Measurements from ENCODE around the gene TMEM270.
A peak's percentile ranks its signal among the peaks of the same experiment; 100 is the strongest.
"Not testable (repeated sequence)": the region's sequence is repeated elsewhere in the genome, so short reads cannot be mapped to it uniquely, and the experiment has no call there.

Gene TMEM270

GRCh38 chr7:73879977-73880681 lies 19.2 kb downstream of the TMEM270 start:
- Histone ChIP-seq H3K4me3 (ENCODE audit: low read length in 2 of 2) (no peak overlapping the region), H3K27ac (ENCODE audit: low read length) (peak overlapping the region; percentile 6), H3K27me3 (ENCODE audit: control insufficient read depth in 1 of 2, insufficient read depth in 2 of 2, low read length in 2 of 2) (no peaks in the 10 kb centered on the region), H3K4me1 (ENCODE audit: control insufficient read depth, insufficient read depth, low read length) (peaks cover 15% of the 10 kb centered on the region), H3K9ac (ENCODE audit: low read length in 2 of 2) (no peak overlapping the region), H3K9me3 (ENCODE audit: control insufficient read depth in 2 of 2, low read length in 2 of 2) (no peaks in the 10 kb centered on the region), H3K36me3 (ENCODE audit: control insufficient read depth in 2 of 2, insufficient read depth in 2 of 2, low read length in 2 of 2) (no peaks in the 10 kb centered on the region)

- H3K36me3 ChIP-seq (ENCODE audit: control insufficient read depth in 2 of 2, insufficient read depth in 2 of 2, low read length in 2 of 2), result no peaks in the 10 kb centered on the region
- H3K9ac ChIP-seq (ENCODE audit: low read length in 2 of 2), result no peak overlapping the region
- no peak overlapping the region for H3K4me3 ChIP-seq (ENCODE audit: low read length in 2 of 2)
- no peak overlapping the region for H3K27ac ChIP-seq (ENCODE audit: low read length)
- peaks cover 15% of the 10 kb centered on the region for H3K4me1 ChIP-seq (ENCODE audit: control insufficient read depth, insufficient read depth, low read length)
- no peaks in the 10 kb centered on the region for H3K9me3 ChIP-seq (ENCODE audit: control insufficient read depth in 2 of 2, low read length in 2 of 2)
- no peaks in the 10 kb centered on the region for H3K27me3 ChIP-seq (ENCODE audit: control insufficient read depth in 1 of 2, insufficient read depth in 2 of 2, low read length in 2 of 2)
These were observed 19.9 kb downstream of the TMEM270 start for GRCh38 chr7:73880755-73881328.

- Histone ChIP-seq H3K4me3 (ENCODE audit: low read length in 2 of 2) (no peak overlapping the region), H3K4me1 (ENCODE audit: control insufficient read depth, insufficient read depth, low read length) (peaks cover 22% of the 10 kb centered on the region), H3K36me3 (ENCODE audit: control insufficient read depth in 2 of 2, insufficient read depth in 2 of 2, low read length in 2 of 2) (no peaks in the 10 kb centered on the region), H3K27me3 (ENCODE audit: control insufficient read depth in 1 of 2, insufficient read depth in 2 of 2, low read length in 2 of 2) (no peaks in the 10 kb centered on the region), H3K9ac (ENCODE audit: low read length in 2 of 2) (no peak overlapping the region), H3K27ac (ENCODE audit: low read length) (no peak overlapping the region), H3K9me3 (ENCODE audit: control insufficient read depth in 2 of 2, low read length in 2 of 2) (no peaks in the 10 kb centered on the region)
These were observed 20.5 kb downstream of the TMEM270 start for GRCh38 chr7:73881352-73882046.

- Histone ChIP-seq H3K36me3 (ENCODE audit: control insufficient read depth in 2 of 2, insufficient read depth in 2 of 2, low read length in 2 of 2) (no peaks in the 10 kb centered on the region), H3K27ac (ENCODE audit: low read length) (no peak overlapping the region), H3K9me3 (ENCODE audit: control insufficient read depth in 2 of 2, low read length in 2 of 2) (no peaks in the 10 kb centered on the region), H3K27me3 (ENCODE audit: control insufficient read depth in 1 of 2, insufficient read depth in 2 of 2, low read length in 2 of 2) (no peaks in the 10 kb centered on the region), H3K4me1 (ENCODE audit: control insufficient read depth, insufficient read depth, low read length) (peaks cover 27% of the 10 kb centered on the region), H3K9ac (ENCODE audit: low read length in 2 of 2) (no peak overlapping the region), H3K4me3 (ENCODE audit: low read length in 2 of 2) (no peak overlapping the region)
These were observed 21.1 kb downstream of the TMEM270 start for GRCh38 chr7:73882047-73882402.

GRCh38 chr7:73884867-73885422 lies 24.0 kb downstream of the TMEM270 start:
- H3K27ac ChIP-seq (ENCODE audit: low read length); H3K36me3 ChIP-seq (ENCODE audit: control insufficient read depth in 2 of 2, insufficient read depth in 2 of 2, low read length in 2 of 2); H3K9ac ChIP-seq (ENCODE audit: low read length in 2 of 2); H3K27me3 ChIP-seq (ENCODE audit: control insufficient read depth in 1 of 2, insufficient read depth in 2 of 2, low read length in 2 of 2); H3K9me3 ChIP-seq (ENCODE audit: control insufficient read depth in 2 of 2, low read length in 2 of 2); H3K4me3 ChIP-seq (ENCODE audit: low read length in 2 of 2): not testable (repeated sequence)
- peaks cover 28% of the 10 kb centered on the region for H3K4me1 ChIP-seq (ENCODE audit: control insufficient read depth, insufficient read depth, low read length)

GRCh38 chr7:73885433-73885974 lies 24.5 kb downstream of the TMEM270 start:
- Histone ChIP-seq H3K27ac (ENCODE audit: low read length) (peak overlapping the region; percentile 79), H3K9me3 (ENCODE audit: control insufficient read depth in 2 of 2, low read length in 2 of 2) (no peaks in the 10 kb centered on the region), H3K27me3 (ENCODE audit: control insufficient read depth in 1 of 2, insufficient read depth in 2 of 2, low read length in 2 of 2) (no peaks in the 10 kb centered on the region), H3K9ac (ENCODE audit: low read length in 2 of 2) (no peak overlapping the region), H3K4me1 (ENCODE audit: control insufficient read depth, insufficient read depth, low read length) (peaks cover 27% of the 10 kb centered on the region), H3K36me3 (ENCODE audit: control insufficient read depth in 2 of 2, insufficient read depth in 2 of 2, low read length in 2 of 2) (no peaks in the 10 kb centered on the region), H3K4me3 (ENCODE audit: low read length in 2 of 2) (no peak overlapping the region)

GRCh38 chr7:73885975-73886798 lies 25.2 kb downstream of the TMEM270 start:
- Histone ChIP-seq H3K9me3 (ENCODE audit: control insufficient read depth in 2 of 2, low read length in 2 of 2) (no peaks in the 10 kb centered on the region), H3K4me1 (ENCODE audit: control insufficient read depth, insufficient read depth, low read length) (peaks cover 24% of the 10 kb centered on the region), H3K4me3 (ENCODE audit: low read length in 2 of 2) (peak overlapping the region; percentile 40 to 44), H3K27ac (ENCODE audit: low read length) (peak overlapping the region; percentile 79), H3K27me3 (ENCODE audit: control insufficient read depth in 1 of 2, insufficient read depth in 2 of 2, low read length in 2 of 2) (no peaks in the 10 kb centered on the region), H3K36me3 (ENCODE audit: control insufficient read depth in 2 of 2, insufficient read depth in 2 of 2, low read length in 2 of 2) (no peaks in the 10 kb centered on the region), H3K9ac (ENCODE audit: low read length in 2 of 2) (peak overlapping the region; percentile 48 to 64)

- Histone ChIP-seq H3K4me1 (ENCODE audit: control insufficient read depth, insufficient read depth, low read length) (peaks cover 21% of the 10 kb centered on the region), H3K27ac (ENCODE audit: low read length) (no peak overlapping the region), H3K9ac (ENCODE audit: low read length in 2 of 2) (no peak overlapping the region), H3K4me3 (ENCODE audit: low read length in 2 of 2) (no peak overlapping the region), H3K36me3 (ENCODE audit: control insufficient read depth in 2 of 2, insufficient read depth in 2 of 2, low read length in 2 of 2) (no peaks in the 10 kb centered on the region), H3K9me3 (ENCODE audit: control insufficient read depth in 2 of 2, low read length in 2 of 2) (no peaks in the 10 kb centered on the region), H3K27me3 (ENCODE audit: control insufficient read depth in 1 of 2, insufficient read depth in 2 of 2, low read length in 2 of 2) (no peaks in the 10 kb centered on the region)
These were observed 26.8 kb downstream of the TMEM270 start for GRCh38 chr7:73887762-73888161.

GRCh38 chr7:73888959-73889358 lies 28.0 kb downstream of the TMEM270 start:
- Histone ChIP-seq H3K27ac (ENCODE audit: low read length) (no peak overlapping the region), H3K9me3 (ENCODE audit: control insufficient read depth in 2 of 2, low read length in 2 of 2) (no peaks in the 10 kb centered on the region), H3K4me3 (ENCODE audit: low read length in 2 of 2) (no peak overlapping the region), H3K9ac (ENCODE audit: low read length in 2 of 2) (no peak overlapping the region), H3K36me3 (ENCODE audit: control insufficient read depth in 2 of 2, insufficient read depth in 2 of 2, low read length in 2 of 2) (no peaks in the 10 kb centered on the region), H3K27me3 (ENCODE audit: control insufficient read depth in 1 of 2, insufficient read depth in 2 of 2, low read length in 2 of 2) (no peaks in the 10 kb centered on the region), H3K4me1 (ENCODE audit: control insufficient read depth, insufficient read depth, low read length) (peaks cover 33% of the 10 kb centered on the region)

- peaks cover 44% of the 10 kb centered on the region for H3K4me1 ChIP-seq (ENCODE audit: control insufficient read depth, insufficient read depth, low read length)
- no peak overlapping the region for H3K27ac ChIP-seq (ENCODE audit: low read length)
- no peaks in the 10 kb centered on the region for H3K27me3 ChIP-seq (ENCODE audit: control insufficient read depth in 1 of 2, insufficient read depth in 2 of 2, low read length in 2 of 2)
- H3K9me3 ChIP-seq (ENCODE audit: control insufficient read depth in 2 of 2, low read length in 2 of 2), result no peaks in the 10 kb centered on the region
- no peak overlapping the region for H3K9ac ChIP-seq (ENCODE audit: low read length in 2 of 2)
- H3K36me3 ChIP-seq (ENCODE audit: control insufficient read depth in 2 of 2, insufficient read depth in 2 of 2, low read length in 2 of 2), result no peaks in the 10 kb centered on the region
- H3K4me3 ChIP-seq (ENCODE audit: low read length in 2 of 2), result no peak overlapping the region
These were observed 29.7 kb downstream of the TMEM270 start for GRCh38 chr7:73890555-73891147.
